ENCODE results near the gene MYCBPAP.

GRCh38 chr17:50493744-50494143 lies 14.5 kb upstream of the MYCBPAP start:
- TF ChIP-seq CTCF (IDR thresholded peaks at IDR 0.05; ENCODE audit: low read length): no peak
- no peak for TF ChIP-seq EZH2 (IDR thresholded peaks at IDR 0.05; ENCODE audit: borderline replicate concordance, low read length)
